DMS53 treated with DMSO at 0.1 percent for 48 hours (cell line): ENCODE data around the gene PYGO1.
"Not testable (repeated sequence)": the region's sequence is repeated elsewhere in the genome, so short reads cannot be mapped to it uniquely, and the experiment has no call there.

ENCODE experiments used
- DNase-seq: peaks from one replicate; lab custom pipeline; 2025; ENCODE audit not compliant: unreplicated experiment; lab: John Stamatoyannopoulos, UW

The PYGO1 gene

GRCh38 chr15:55588070-55588814 lies at the start of gene PYGO1:
TSS of gene PYGO1 (minus strand) at chr15:55588345. CDS start at chr15:55587883, 462 bp downstream.
- DNase-seq: peak; percentile 5

GRCh38 chr15:55637086-55637485 lies 48.9 kb upstream of the PYGO1 start:
- no peak for DNase-seq

- no peak for DNase-seq
These were observed 45.6 kb upstream of the PYGO1 start for GRCh38 chr15:55633731-55634130.

GRCh38 chr15:55632434-55632833 lies 44.3 kb upstream of the PYGO1 start:
- DNase-seq: no peak

- DNase-seq: no peak
These were observed 42.7 kb upstream of the PYGO1 start for GRCh38 chr15:55630858-55631257.

- DNase-seq: no peak
These were observed 40.2 kb upstream of the PYGO1 start for GRCh38 chr15:55628369-55628730.

- peak; percentile 31 for DNase-seq
These were observed 39.7 kb upstream of the PYGO1 start for GRCh38 chr15:55627730-55628368.

GRCh38 chr15:55619783-55620182 lies 31.6 kb upstream of the PYGO1 start:
- DNase-seq: no peak

- no peak for DNase-seq
These were observed 30.2 kb upstream of the PYGO1 start for GRCh38 chr15:55618387-55618786.

- DNase-seq: no peak
These were observed 27.3 kb upstream of the PYGO1 start for GRCh38 chr15:55615445-55615844.

- DNase-seq: no peak
These were observed 25.6 kb upstream of the PYGO1 start for GRCh38 chr15:55613727-55614126.

- no peak for DNase-seq
These were observed 18.1 kb upstream of the PYGO1 start for GRCh38 chr15:55606214-55606613.

GRCh38 chr15:55601374-55601773 lies 13.2 kb upstream of the PYGO1 start:
- no peak for DNase-seq

- no peak for DNase-seq
These were observed 11.3 kb upstream of the PYGO1 start for GRCh38 chr15:55599439-55599838.

- DNase-seq: not testable (repeated sequence)
These were observed 4.9 kb upstream of the PYGO1 start for GRCh38 chr15:55593019-55593418.

GRCh38 chr15:55590788-55591187 lies 2.6 kb upstream of the PYGO1 start:
- DNase-seq: no peak

GRCh38 chr15:55589287-55589686 lies 1.1 kb upstream of the PYGO1 start:
- no peak for DNase-seq

- DNase-seq: no peak
These were observed 620 bp upstream of the PYGO1 start for GRCh38 chr15:55588815-55589115.

- DNase-seq: no peak
These were observed 650 bp downstream of the PYGO1 start for GRCh38 chr15:55587321-55588069.

GRCh38 chr15:55586808-55587207 lies 1.3 kb downstream of the PYGO1 start:
- DNase-seq: no peak

GRCh38 chr15:55576943-55577342 lies 11.2 kb downstream of the PYGO1 start:
- DNase-seq: no peak

- no peak for DNase-seq
These were observed 14.0 kb downstream of the PYGO1 start for GRCh38 chr15:55574096-55574495.
